ENCODE results near the gene IRS2. TPM values are rescaled to one million over a fixed set of nuclear protein-coding genes. Genes with fewer than 3 reads are reported as not detected.
"Not testable (repeated sequence)": the region's sequence is repeated elsewhere in the genome, so short reads cannot be mapped to it uniquely, and the experiment has no call there.

IRS2 gene
- 1.7 and 2.0 TPM in 2 replicates for total RNA-seq

- DNase-seq = peak; percentile 93
These were observed at the start of gene IRS2 for GRCh38 chr13:109786457-109787134. TSS of gene IRS2 (minus strand) at chr13:109786583. CDS start at chr13:109786053, 530 bp downstream.

GRCh38 chr13:109834973-109835720 is 48.8 kb upstream of the IRS2 start:
- no peak for DNase-seq

GRCh38 chr13:109833940-109834339 is 47.6 kb upstream of the IRS2 start:
- no peak for DNase-seq

GRCh38 chr13:109833071-109833470 is 46.7 kb upstream of the IRS2 start:
- no peak for DNase-seq

GRCh38 chr13:109828591-109829316 is 42.4 kb upstream of the IRS2 start:
- not testable (repeated sequence) for DNase-seq

- DNase-seq = not testable (repeated sequence)
These were observed 36.8 kb upstream of the IRS2 start for GRCh38 chr13:109823201-109823600.

- DNase-seq = no peak
These were observed 34.7 kb upstream of the IRS2 start for GRCh38 chr13:109821103-109821502.

- DNase-seq = no peak
These were observed 33.5 kb upstream of the IRS2 start for GRCh38 chr13:109819874-109820273.

- DNase-seq = no peak
These were observed 32.5 kb upstream of the IRS2 start for GRCh38 chr13:109818886-109819285.

- no peak for DNase-seq
These were observed 31.5 kb upstream of the IRS2 start for GRCh38 chr13:109817591-109818535.

GRCh38 chr13:109816808-109817203 is 30.4 kb upstream of the IRS2 start:
- DNase-seq = no peak

- no peak for DNase-seq
These were observed 29.9 kb upstream of the IRS2 start for GRCh38 chr13:109816112-109816807.

- no peak for DNase-seq
These were observed 29.3 kb upstream of the IRS2 start for GRCh38 chr13:109815651-109816050.

GRCh38 chr13:109813663-109814062 is 27.3 kb upstream of the IRS2 start:
- no peak for DNase-seq

- DNase-seq = no peak
These were observed 26.0 kb upstream of the IRS2 start for GRCh38 chr13:109812382-109812781.

- DNase-seq = no peak
These were observed 24.6 kb upstream of the IRS2 start for GRCh38 chr13:109810761-109811510.

GRCh38 chr13:109809216-109809932 is 23.0 kb upstream of the IRS2 start:
- DNase-seq = no peak

GRCh38 chr13:109807345-109807744 is 21.0 kb upstream of the IRS2 start:
- DNase-seq = no peak

GRCh38 chr13:109804654-109805053 is 18.3 kb upstream of the IRS2 start:
- no peak for DNase-seq

- no peak for DNase-seq
These were observed 17.4 kb upstream of the IRS2 start for GRCh38 chr13:109803825-109804224.
